ENCODE results near the gene VASH1.

Gene VASH1

GRCh38 chr14:76832503-76832988, 71.3 kb downstream of the VASH1 start:
- no peak for DNase-seq (ENCODE audit: low read depth)
